Activated CD4-positive, alpha-beta T cell treated with anti-CD3 and anti-CD28 coated beads, Interleukin-10, Interleukin-2, amounts not matched to agents 100 ng/mL and 50 ng/mL, durations not matched to agents 16 hours and 8 hours (primary cell): ENCODE data around the gene RERE.

ENCODE experiments used
- DNase-seq: peaks from one replicate; pipeline ENCODE4 v3.0.0-alpha.2; 2020

The RERE gene

DNA sequence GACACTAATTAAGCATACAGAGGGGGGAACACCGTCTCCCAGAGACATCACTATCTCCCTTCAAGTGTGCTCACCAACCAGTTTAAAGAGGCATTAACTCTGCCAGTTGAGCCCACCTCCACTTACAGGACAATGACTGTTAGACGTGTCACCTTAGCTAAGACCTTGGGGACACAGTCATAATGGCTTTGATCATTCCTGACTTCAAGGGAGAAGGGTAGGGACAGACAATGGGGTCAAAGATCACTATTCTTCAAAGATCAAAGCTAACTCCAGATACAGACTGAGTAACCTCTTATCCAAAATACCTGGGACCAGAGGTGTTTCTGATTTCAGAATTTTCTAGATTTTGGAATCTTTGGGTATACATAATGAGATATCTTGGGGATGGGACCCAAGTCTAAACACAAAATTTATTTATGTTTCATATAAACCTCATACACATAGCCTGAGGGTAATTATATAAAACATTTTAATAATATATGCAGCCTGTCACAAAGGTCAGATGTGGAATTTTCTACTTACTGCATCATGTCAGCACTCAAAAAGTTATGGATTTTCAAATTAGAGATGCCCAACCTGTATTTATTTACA is 253.4 kb downstream of the RERE start:
- no peak for DNase-seq

DNA sequence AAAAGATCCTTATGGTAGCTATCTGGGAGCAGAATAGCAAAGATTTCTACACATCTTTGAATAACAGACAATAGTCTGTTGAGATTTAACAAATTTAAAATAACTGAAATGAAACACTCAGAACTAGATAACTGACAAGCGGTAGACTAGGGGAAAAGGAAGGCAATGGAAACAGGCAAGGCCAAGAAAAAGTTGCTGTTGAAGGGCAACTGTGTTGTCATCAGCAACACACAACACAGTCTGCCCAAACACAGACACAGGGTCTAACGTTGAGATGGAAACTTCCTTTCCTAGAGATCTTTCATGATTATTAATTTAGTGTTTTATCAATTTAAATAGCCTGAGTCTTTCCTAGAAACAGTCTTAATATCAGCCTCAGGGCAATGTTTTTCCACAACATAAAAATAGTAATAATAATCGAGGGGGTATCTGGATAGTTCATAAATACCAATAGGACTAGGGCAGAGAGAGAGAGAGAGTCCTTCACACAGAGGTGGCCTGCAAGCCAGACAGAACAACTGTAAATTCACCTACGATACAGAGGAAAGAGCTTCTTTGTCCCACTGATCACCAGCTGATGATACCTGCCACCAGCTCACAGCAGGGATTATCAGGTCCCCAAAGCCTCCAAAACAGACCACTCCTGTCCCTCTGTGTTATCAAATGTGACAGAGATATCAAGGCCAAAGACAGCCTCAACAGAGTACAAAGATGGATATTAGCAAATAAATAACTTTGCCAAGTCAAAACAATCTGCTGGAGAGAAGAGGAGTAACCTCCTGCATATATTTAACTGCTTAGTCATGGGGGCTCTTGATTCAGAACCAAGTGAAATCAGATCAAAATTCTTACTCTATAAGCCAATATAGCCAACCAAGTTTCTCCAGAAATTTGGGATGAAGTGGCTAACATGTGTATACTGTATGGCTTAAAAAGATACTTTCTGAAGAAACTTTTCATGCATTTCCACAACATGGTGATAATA is 254.3 kb downstream of the RERE start:
- no peak for DNase-seq

GRCh38 chr1:8562222-8562621 is 255.2 kb downstream of the RERE start:
- DNase-seq: no peak

GRCh38 chr1:8560611-8561544 is 256.6 kb downstream of the RERE start:
- peak; percentile 72 for DNase-seq

- no peak for DNase-seq
Observed at GRCh38 chr1:8560035-8560434, 257.4 kb downstream of the RERE start.

DNA sequence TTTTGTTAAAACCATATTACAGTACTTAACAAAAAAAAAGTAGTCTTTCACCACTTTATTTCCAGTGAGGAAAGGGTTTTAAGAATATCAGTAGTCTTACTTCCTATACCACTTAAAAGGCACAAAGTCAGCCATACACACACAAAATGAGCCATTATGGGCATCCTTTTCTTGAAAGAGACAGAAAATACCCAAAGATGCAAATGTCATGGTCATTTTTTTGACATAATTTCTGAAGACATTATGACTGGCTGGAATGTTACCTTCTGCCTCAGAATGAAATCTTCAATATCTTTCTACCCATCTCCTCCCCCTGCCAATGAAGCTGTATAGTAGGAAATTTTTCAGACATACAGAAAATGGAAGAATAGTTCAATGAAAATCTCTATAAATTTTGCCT is 261.9 kb downstream of the RERE start:
- DNase-seq: peak; percentile 48

DNA sequence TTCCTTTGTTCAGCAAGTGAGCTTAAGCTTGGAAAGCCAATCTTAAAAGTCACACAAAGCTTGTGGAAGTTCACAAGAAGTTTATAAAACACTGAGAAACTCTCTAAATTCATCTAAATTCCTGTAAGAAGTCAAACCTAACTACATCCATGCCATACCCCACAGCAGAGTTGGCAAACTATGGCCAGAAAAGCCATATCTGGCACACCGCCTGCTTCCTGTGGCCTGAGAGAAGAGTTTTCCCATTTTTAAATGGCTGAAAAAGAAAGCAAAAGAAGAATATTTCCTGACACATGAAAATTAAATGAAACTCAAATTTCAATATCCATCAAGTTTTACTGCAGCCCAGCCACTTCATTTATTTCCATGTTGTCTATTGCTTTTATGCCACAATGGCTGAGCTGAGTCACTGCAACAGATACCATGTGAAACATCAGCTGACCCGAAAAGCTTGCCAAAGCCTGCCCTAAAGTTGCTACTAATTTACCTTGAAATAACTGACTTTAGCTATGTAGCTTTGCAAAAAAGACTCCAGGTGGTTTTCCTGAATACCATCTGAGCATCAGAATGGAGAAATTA is 262.4 kb downstream of the RERE start:
- peak; percentile 51 for DNase-seq

GRCh38 chr1:8552820-8553397 is 264.5 kb downstream of the RERE start:
- no peak for DNase-seq

- no peak for DNase-seq
Observed at GRCh38 chr1:8551613-8552489, 265.6 kb downstream of the RERE start.

GRCh38 chr1:8551057-8551456 is 266.4 kb downstream of the RERE start:
- DNase-seq: no peak

DNA sequence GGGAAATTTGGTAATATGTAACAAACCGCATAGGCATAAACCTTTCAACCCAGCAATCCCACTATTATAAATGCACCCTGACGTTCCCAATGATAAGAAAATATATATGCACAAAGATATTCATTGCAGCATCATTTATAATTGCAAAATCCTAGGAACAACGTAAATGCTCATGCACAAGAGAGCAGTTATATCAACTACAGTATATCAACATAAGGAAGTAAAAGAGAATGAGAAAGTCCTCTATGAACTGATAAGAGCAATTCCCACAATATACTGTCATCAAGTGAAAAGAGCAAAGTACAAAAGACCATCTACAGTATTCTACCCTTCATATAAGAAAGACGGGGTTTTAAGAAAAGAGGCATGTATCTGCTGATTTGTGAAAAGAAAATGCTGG is 269.6 kb downstream of the RERE start:
- no peak for DNase-seq

GRCh38 chr1:8545078-8545477 is 272.4 kb downstream of the RERE start:
- peak; percentile 77 for DNase-seq

DNA sequence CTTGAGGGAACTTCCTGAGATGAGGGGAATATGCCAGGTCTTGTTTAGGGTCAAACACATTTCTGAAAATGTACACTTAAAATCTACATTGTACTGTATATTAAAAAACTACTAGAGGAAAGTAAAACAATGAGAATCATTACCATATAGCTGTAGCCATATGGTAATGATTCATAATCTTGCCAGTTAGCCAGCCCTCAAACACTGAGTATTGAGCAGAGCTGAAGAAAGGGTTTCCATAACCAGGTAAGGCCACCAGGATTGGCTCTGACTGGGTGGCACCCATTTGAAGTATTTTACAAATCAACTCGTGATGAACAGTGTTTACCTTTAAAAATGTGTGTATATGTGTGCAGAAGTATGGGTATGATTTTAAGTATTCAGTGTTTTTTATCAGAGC is 272.8 kb downstream of the RERE start:
- DNase-seq: peak; percentile 41

DNA sequence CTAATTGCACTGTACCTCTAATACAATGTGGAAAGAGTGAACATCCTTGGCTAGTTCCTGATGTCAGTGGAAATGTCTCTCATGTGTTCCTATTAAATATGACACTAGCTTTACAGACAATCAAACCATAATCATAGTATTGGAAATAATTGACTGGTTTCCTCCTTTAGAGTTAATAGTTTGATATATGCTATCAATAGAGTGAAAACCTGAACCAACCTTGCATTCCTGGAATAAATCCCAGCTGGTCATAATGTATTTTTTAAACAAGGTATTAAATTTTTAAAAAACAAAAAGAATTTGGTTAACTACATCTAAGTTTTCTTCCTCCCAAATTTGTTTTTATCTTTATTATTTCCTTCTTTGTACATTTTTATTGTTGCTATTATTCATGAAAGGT is 273.5 kb downstream of the RERE start:
- DNase-seq: no peak

DNA sequence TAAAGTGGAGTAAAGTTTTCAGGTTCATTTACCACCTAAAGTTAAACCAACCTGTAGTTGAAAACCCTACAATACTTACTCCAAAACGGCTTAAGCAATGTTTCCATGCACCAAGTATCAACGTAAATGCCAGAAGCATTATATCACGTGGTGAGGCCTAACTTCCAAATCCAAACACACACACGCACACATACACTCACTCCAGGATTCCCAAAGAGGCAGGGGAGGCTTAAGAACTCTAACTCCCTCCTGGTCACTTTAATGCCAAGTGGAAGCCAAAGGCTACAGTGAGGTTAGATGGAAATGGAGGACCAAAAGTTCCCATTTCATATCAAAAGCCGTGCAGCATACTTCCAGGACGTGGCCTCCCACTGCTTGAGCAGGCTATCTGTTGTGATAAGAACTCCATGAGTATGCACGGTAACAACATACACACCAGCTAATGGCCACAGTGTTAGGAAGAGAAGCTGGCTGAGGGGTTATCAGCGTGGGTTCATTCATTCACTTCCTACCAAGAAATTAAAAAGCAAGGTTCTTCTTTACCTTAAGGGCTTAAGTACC is 275.4 kb downstream of the RERE start:
- DNase-seq: no peak

GRCh38 chr1:8540971-8541370 is 276.5 kb downstream of the RERE start:
- DNase-seq: no peak

GRCh38 chr1:8540261-8540941 is 277.0 kb downstream of the RERE start:
- peak; percentile 80 for DNase-seq

DNA sequence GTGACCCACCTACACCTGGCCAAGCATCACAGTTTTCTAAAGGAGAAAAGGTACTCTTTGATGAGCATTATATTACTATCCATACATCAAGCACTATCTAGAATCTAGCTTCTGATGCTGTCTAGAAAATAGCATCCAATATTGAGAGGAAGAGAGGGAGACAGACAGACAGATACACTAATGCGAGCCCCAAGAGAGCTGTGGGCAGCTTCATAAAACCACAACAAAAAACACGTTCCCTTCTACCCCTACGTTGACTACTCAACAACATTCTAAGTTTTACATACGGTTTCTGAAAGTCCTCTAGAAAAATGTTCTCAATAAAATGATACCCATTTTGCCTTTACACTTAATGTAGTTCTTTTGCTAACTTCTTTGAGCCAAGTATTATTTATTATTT is 277.8 kb downstream of the RERE start:
- DNase-seq: no peak

GRCh38 chr1:8538502-8538901 is 278.9 kb downstream of the RERE start:
- no peak for DNase-seq

- DNase-seq: no peak
Observed at GRCh38 chr1:8537991-8538390, 279.4 kb downstream of the RERE start.
